Measurements from ENCODE around the gene COL15A1. TPM values are rescaled to one million over a fixed set of nuclear protein-coding genes. Genes with fewer than 3 reads are reported as not detected.

COL15A1 gene
- total RNA-seq, 4 donors from 2014 or later: 4.6 to 51.9 (median 10.7) TPM

GRCh38 chr9:99020786-99021436, 77.2 kb downstream of the COL15A1 start:
- 90 to 100% methylated on average over 1 to 8 of the region's 8 CpGs for WGBS, 2 donors (ENCODE audit: low coverage in 1 of 2)
- in situ Hi-C loops (cut with MboI; ENCODE audit: low pct_ligation_motif_present in 1 of 4, low pct_unique_long_range_greater_than_20kb in 1 of 4, low sequenced_read_pairs in 3 of 4): no loop called here
- peak overlapping the region; percentile 55 to 74 (median 70) for H3K27ac ChIP-seq

GRCh38 chr9:99021512-99021911, 77.8 kb downstream of the COL15A1 start:
- no peak for DNase-seq
- TF ChIP-seq POLR2A (IDR thresholded peaks at IDR 0.05): no peak
- no peak for TF ChIP-seq POLR2AphosphoS5 (IDR thresholded peaks at IDR 0.05)
- no peak for TF ChIP-seq CTCF (IDR thresholded peaks at IDR 0.05)
- H3K27me3 ChIP-seq: no peaks in the 10 kb centered on the region
- WGBS, 2 donors (ENCODE audit: low coverage in 1 of 2): 81% methylated on average over 3 of the region's 3 CpGs; no CpG with 5 or more reads in 1 of the 2 donors
- H3K4me1 ChIP-seq: peaks cover 0 to 9% (median 1%) of the 10 kb centered on the region in 4 donors
- H3K9me3 ChIP-seq: no peaks in the 10 kb centered on the region
- no peak overlapping the region for H3K4me3 ChIP-seq
- in situ Hi-C loops (cut with MboI; ENCODE audit: low pct_ligation_motif_present in 1 of 4, low pct_unique_long_range_greater_than_20kb in 1 of 4, low sequenced_read_pairs in 3 of 4): no loop called here
- no peak overlapping the region for H3K27ac ChIP-seq
- intact Hi-C loops (cut with DNase I; ENCODE audit: low total_unique reads): no loop called here
- no peaks in the 10 kb centered on the region for H3K36me3 ChIP-seq

More at GRCh38 chr9:99020786-99021436, 77.2 kb downstream of the COL15A1 start:
- intact Hi-C loops (cut with DNase I; ENCODE audit: low total_unique reads): no loop called here
- Histone ChIP-seq H3K27me3 (no peaks in the 10 kb centered on the region), H3K4me3 (no peak overlapping the region), H3K36me3 (no peaks in the 10 kb centered on the region), H3K9me3 (no peaks in the 10 kb centered on the region), H3K4me1 (peaks cover 0 to 9% (median 1%) of the 10 kb centered on the region in 4 donors)
- DNase-seq: no peak
- TF ChIP-seq POLR2AphosphoS5 (IDR thresholded peaks at IDR 0.05) (no peak), POLR2A (IDR thresholded peaks at IDR 0.05) (no peak), EP300 (IDR thresholded peaks at IDR 0.05; ENCODE audit: low read depth) (no peak), CTCF (IDR thresholded peaks at IDR 0.05) (no peak)

- H3K4me1 ChIP-seq: peaks cover 0 to 9% (median 1%) of the 10 kb centered on the region in 4 donors
- H3K36me3 ChIP-seq: no peaks in the 10 kb centered on the region
- in situ Hi-C loops (cut with MboI; ENCODE audit: low pct_ligation_motif_present in 1 of 4, low pct_unique_long_range_greater_than_20kb in 1 of 4, low sequenced_read_pairs in 3 of 4) (no loop called here), intact Hi-C loops (cut with DNase I; ENCODE audit: low total_unique reads) (no loop called here)
- H3K9me3 ChIP-seq: no peaks in the 10 kb centered on the region
- H3K27me3 ChIP-seq: no peaks in the 10 kb centered on the region
- TF ChIP-seq POLR2A (IDR thresholded peaks at IDR 0.05) (no peak), EP300 (IDR thresholded peaks at IDR 0.05; ENCODE audit: low read depth) (no peak), CTCF (IDR thresholded peaks at IDR 0.05) (no peak), POLR2AphosphoS5 (IDR thresholded peaks at IDR 0.05) (no peak)
- WGBS, 2 donors (ENCODE audit: low coverage in 1 of 2): 76 to 88% methylated on average over 2 to 8 of the region's 8 CpGs
- no peak for DNase-seq
- H3K4me3 ChIP-seq: no peak overlapping the region
- no peak overlapping the region for H3K27ac ChIP-seq
Measured at GRCh38 chr9:99023231-99023630, 79.5 kb downstream of the COL15A1 start.

- 74% methylated on average over 1 of the region's 1 CpG; no CpG with 5 or more reads in 1 of the 2 donors for WGBS, 2 donors (ENCODE audit: low coverage in 1 of 2)
- Histone ChIP-seq H3K9me3 (no peaks in the 10 kb centered on the region), H3K4me3 (no peak overlapping the region), H3K36me3 (no peaks in the 10 kb centered on the region), H3K27ac (no peak overlapping the region), H3K27me3 (no peaks in the 10 kb centered on the region), H3K4me1 (peaks cover 0 to 9% (median 1%) of the 10 kb centered on the region in 4 donors)
- intact Hi-C loops (cut with DNase I; ENCODE audit: low total_unique reads) (no loop called here), in situ Hi-C loops (cut with MboI; ENCODE audit: low pct_ligation_motif_present in 1 of 4, low pct_unique_long_range_greater_than_20kb in 1 of 4, low sequenced_read_pairs in 3 of 4) (no loop called here)
- TF ChIP-seq CTCF (IDR thresholded peaks at IDR 0.05) (no peak), EP300 (IDR thresholded peaks at IDR 0.05; ENCODE audit: low read depth) (no peak), POLR2AphosphoS5 (IDR thresholded peaks at IDR 0.05) (no peak), POLR2A (IDR thresholded peaks at IDR 0.05) (no peak)
- no peak for DNase-seq
Measured at GRCh38 chr9:99023831-99024230, 80.1 kb downstream of the COL15A1 start.

All from transverse colon (tissue), 4 donors.